ENCODE data around the gene TCF4. TPM values are rescaled to one million over a fixed set of nuclear protein-coding genes. Genes with fewer than 3 reads are reported as not detected.

Gene TCF4
- total RNA-seq, 1 experiment from 2014 or later = 2.3 TPM

DNA sequence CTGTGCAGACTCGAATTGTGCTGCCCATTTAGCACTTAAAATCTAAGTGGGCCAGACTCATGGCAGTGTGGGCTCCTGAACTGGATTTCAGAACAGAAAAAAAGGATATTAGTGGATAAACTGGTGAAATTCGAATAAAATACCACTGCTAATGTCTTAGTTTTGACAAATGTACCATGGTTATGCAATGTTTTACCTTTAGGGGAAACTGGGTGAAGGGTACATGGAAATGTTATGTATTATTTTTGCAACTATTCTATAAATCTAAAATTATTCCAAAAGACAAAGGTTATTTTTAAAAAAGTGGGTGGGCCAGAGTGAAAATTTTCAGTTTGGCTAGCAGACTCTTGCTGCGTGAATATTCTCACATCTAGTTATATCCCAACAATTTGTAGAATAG, 368.2 kb downstream of the TCF4 start:
- no peak for DNase-seq (ENCODE audit: low read depth, low spot score)
- H3K27me3 ChIP-seq (ENCODE audit: control insufficient read depth, insufficient read depth, low read length) = no peaks in the 10 kb centered on the region
- H3K27ac ChIP-seq (ENCODE audit: low read length) = no peak overlapping the region
- no peak for ATAC-seq
- no peaks in the 10 kb centered on the region for H3K9me3 ChIP-seq (ENCODE audit: control insufficient read depth, insufficient read depth, low read depth, low read length)
- CTCF ChIA-PET = no interaction called here
- H3K36me3 ChIP-seq (ENCODE audit: control insufficient read depth, insufficient read depth, low read length) = no peaks in the 10 kb centered on the region
- intact Hi-C loops (cut with micrococcal nuclease; ENCODE audit: unreplicated experiment) = no loop called here
- H3K4me1 ChIP-seq (ENCODE audit: control insufficient read depth, insufficient read depth, low read length) = no peaks in the 10 kb centered on the region
- TF ChIP-seq, protein P1, sequence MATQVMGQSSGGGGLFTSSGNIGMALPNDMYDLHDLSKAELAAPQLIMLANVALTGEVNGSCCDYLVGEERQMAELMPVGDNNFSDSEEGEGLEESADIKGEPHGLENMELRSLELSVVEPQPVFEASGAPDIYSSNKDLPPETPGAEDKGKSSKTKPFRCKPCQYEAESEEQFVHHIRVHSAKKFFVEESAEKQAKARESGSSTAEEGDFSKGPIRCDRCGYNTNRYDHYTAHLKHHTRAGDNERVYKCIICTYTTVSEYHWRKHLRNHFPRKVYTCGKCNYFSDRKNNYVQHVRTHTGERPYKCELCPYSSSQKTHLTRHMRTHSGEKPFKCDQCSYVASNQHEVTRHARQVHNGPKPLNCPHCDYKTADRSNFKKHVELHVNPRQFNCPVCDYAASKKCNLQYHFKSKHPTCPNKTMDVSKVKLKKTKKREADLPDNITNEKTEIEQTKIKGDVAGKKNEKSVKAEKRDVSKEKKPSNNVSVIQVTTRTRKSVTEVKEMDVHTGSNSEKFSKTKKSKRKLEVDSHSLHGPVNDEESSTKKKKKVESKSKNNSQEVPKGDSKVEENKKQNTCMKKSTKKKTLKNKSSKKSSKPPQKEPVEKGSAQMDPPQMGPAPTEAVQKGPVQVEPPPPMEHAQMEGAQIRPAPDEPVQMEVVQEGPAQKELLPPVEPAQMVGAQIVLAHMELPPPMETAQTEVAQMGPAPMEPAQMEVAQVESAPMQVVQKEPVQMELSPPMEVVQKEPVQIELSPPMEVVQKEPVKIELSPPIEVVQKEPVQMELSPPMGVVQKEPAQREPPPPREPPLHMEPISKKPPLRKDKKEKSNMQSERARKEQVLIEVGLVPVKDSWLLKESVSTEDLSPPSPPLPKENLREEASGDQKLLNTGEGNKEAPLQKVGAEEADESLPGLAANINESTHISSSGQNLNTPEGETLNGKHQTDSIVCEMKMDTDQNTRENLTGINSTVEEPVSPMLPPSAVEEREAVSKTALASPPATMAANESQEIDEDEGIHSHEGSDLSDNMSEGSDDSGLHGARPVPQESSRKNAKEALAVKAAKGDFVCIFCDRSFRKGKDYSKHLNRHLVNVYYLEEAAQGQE (IDR thresholded peaks at IDR 0.05; ENCODE audit: insufficient read depth in 1 of 2, low read depth in 2 of 2, low read length in 1 of 2) = no peak
- TF ChIP-seq SIN3A (IDR thresholded peaks at IDR 0.05; ENCODE audit: borderline replicate concordance, insufficient read depth, low read depth, low read length) (no peak), POLR2AphosphoS5 (IDR thresholded peaks at IDR 0.05; ENCODE audit: low read depth, low read length) (no peak), TCF7L2 (IDR thresholded peaks at IDR 0.05; ENCODE audit: low read depth, low read length) (no peak)
- TF ChIP-seq, protein P2, sequence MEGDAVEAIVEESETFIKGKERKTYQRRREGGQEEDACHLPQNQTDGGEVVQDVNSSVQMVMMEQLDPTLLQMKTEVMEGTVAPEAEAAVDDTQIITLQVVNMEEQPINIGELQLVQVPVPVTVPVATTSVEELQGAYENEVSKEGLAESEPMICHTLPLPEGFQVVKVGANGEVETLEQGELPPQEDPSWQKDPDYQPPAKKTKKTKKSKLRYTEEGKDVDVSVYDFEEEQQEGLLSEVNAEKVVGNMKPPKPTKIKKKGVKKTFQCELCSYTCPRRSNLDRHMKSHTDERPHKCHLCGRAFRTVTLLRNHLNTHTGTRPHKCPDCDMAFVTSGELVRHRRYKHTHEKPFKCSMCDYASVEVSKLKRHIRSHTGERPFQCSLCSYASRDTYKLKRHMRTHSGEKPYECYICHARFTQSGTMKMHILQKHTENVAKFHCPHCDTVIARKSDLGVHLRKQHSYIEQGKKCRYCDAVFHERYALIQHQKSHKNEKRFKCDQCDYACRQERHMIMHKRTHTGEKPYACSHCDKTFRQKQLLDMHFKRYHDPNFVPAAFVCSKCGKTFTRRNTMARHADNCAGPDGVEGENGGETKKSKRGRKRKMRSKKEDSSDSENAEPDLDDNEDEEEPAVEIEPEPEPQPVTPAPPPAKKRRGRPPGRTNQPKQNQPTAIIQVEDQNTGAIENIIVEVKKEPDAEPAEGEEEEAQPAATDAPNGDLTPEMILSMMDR (IDR thresholded peaks at IDR 0.05) = no peak
- no TSS peak for BruUV-seq (replicated peaks)
- POLR2A ChIA-PET = no interaction called here
- in situ Hi-C loops (cut with HindIII; ENCODE audit: low pct_unique_long_range_greater_than_20kb, low sequenced_read_pairs) = no loop called here
- H3K4me3 ChIP-seq (ENCODE audit: low read depth in 2 of 2, low read length in 2 of 2) = no peak overlapping the region

DNA sequence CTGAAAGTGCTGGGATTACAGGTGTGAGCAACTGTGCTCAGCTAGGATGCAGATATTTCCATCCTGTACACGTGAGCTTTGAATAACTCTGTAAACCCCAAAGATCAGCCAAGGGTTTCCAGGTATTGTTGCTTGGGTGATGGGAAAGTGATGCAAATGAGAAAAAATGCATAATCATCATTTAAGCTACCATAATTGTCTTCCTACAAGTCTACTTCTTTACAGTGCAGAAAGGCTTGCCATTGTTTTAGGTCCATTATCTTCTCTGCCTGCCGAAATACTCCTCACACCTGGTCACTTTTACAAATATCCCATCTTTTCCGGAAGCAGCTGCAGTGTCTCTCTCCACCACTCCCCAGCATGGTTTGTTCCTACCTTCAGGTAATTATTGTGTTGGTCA, 368.9 kb downstream of the TCF4 start:
- H3K27me3 ChIP-seq (ENCODE audit: control insufficient read depth, insufficient read depth, low read length) = no peaks in the 10 kb centered on the region
- no peaks in the 10 kb centered on the region for H3K4me1 ChIP-seq (ENCODE audit: control insufficient read depth, insufficient read depth, low read length)
- ChIA-PET POLR2A (no interaction called here), CTCF (no interaction called here)
- ATAC-seq (no peak), DNase-seq (ENCODE audit: low read depth, low spot score) (no peak)
- TF ChIP-seq SIN3A (IDR thresholded peaks at IDR 0.05; ENCODE audit: borderline replicate concordance, insufficient read depth, low read depth, low read length) = no peak
- TF ChIP-seq, protein P1 (IDR thresholded peaks at IDR 0.05; ENCODE audit: insufficient read depth in 1 of 2, low read depth in 2 of 2, low read length in 1 of 2) = no peak
- TF ChIP-seq, protein P2 (IDR thresholded peaks at IDR 0.05) = no peak
- no peak overlapping the region for H3K27ac ChIP-seq (ENCODE audit: low read length)
- H3K9me3 ChIP-seq (ENCODE audit: control insufficient read depth, insufficient read depth, low read depth, low read length) = no peaks in the 10 kb centered on the region
- no TSS peak for BruUV-seq (replicated peaks)
- in situ Hi-C loops (cut with HindIII; ENCODE audit: low pct_unique_long_range_greater_than_20kb, low sequenced_read_pairs) = no loop called here
- intact Hi-C loops (cut with micrococcal nuclease; ENCODE audit: unreplicated experiment) = no loop called here
- H3K4me3 ChIP-seq (ENCODE audit: low read depth in 2 of 2, low read length in 2 of 2) = no peak overlapping the region
- no peaks in the 10 kb centered on the region for H3K36me3 ChIP-seq (ENCODE audit: control insufficient read depth, insufficient read depth, low read length)

Measured in Panc1 (cell line).